Stimulated activated CD4-positive, alpha-beta T cell treated with anti-CD3 and anti-CD28 coated beads, Interleukin-1b, Interleukin-23, amount 100 ng/mL, for 24 hours (primary cell): ENCODE results near the gene SH3BGRL2.
"Not testable (repeated sequence)": the region's sequence is repeated elsewhere in the genome, so short reads cannot be mapped to it uniquely, and the experiment has no call there.

Experiments used
- DNase-seq, 4 experiments: peaks; one replicate each; pipeline ENCODE4 v3.0.0-alpha.2; 2020; ENCODE audit warnings: low read depth in 4 of 4, low spot score in 1 of 4

Gene SH3BGRL2

GRCh38 chr6:79614326-79615305, 16.5 kb upstream of the SH3BGRL2 start:
- no peak for DNase-seq

GRCh38 chr6:79617518-79617941, 13.6 kb upstream of the SH3BGRL2 start:
- no peak for DNase-seq

- DNase-seq = not testable (repeated sequence)
Measured at GRCh38 chr6:79618425-79618824, 12.7 kb upstream of the SH3BGRL2 start.

- no peak for DNase-seq
Measured at GRCh38 chr6:79621579-79621978, 9.6 kb upstream of the SH3BGRL2 start.

GRCh38 chr6:79622364-79622763, 8.8 kb upstream of the SH3BGRL2 start:
- DNase-seq = no peak

- no peak for DNase-seq
Measured at GRCh38 chr6:79623106-79623505, 8.0 kb upstream of the SH3BGRL2 start.

- no peak for DNase-seq
Measured at GRCh38 chr6:79625746-79626145, 5.4 kb upstream of the SH3BGRL2 start.

GRCh38 chr6:79626811-79627210, 4.3 kb upstream of the SH3BGRL2 start:
- no peak for DNase-seq

- no peak for DNase-seq
Measured at GRCh38 chr6:79627422-79627821, 3.7 kb upstream of the SH3BGRL2 start.

- DNase-seq = no peak
Measured at GRCh38 chr6:79628466-79629288, 2.5 kb upstream of the SH3BGRL2 start.

- no peak for DNase-seq
Measured at GRCh38 chr6:79630380-79630882, 698 bp upstream of the SH3BGRL2 start.

- no peak for DNase-seq
Measured at GRCh38 chr6:79631693-79632172, 604 bp downstream of the SH3BGRL2 start.

- no peak for DNase-seq
Measured at GRCh38 chr6:79632580-79632979, 1.5 kb downstream of the SH3BGRL2 start.

GRCh38 chr6:79634491-79635231, 3.5 kb downstream of the SH3BGRL2 start:
- no peak for DNase-seq

GRCh38 chr6:79635232-79635543, 4.1 kb downstream of the SH3BGRL2 start:
- no peak for DNase-seq

GRCh38 chr6:79636673-79637072, 5.5 kb downstream of the SH3BGRL2 start:
- DNase-seq = no peak

- no peak for DNase-seq
Measured at GRCh38 chr6:79640146-79641111, 9.3 kb downstream of the SH3BGRL2 start.

- DNase-seq = no peak
Measured at GRCh38 chr6:79646006-79646405, 14.9 kb downstream of the SH3BGRL2 start.

GRCh38 chr6:79646561-79646960, 15.4 kb downstream of the SH3BGRL2 start:
- no peak for DNase-seq

- DNase-seq = no peak
Measured at GRCh38 chr6:79647741-79648140, 16.6 kb downstream of the SH3BGRL2 start.
